GM23338 (cell line): ENCODE data around the gene WWOX. TPM values are rescaled to one million over a fixed set of nuclear protein-coding genes. Genes with fewer than 3 reads are reported as not detected.

Experiments used
- ATAC-seq: fragments of 200-7000 bp; cut with Tn5 transposase; 3 replicates; pipeline ENCODE4 v1.9.1; 2020
- DNase-seq: peaks from one replicate; pipeline ENCODE4 v3.0.0-alpha.2; 2015; ENCODE audit warnings: low spot score
- H2AFZ ChIP-seq: fragments of 200-600 bp; sonication (generic); 2 replicates; pipeline ENCODE4 v1.8.0; 2016; ENCODE audit warnings: antibody characterized with exemption, mild to moderate bottlenecking, moderate library complexity
- H3F3A ChIP-seq: fragments of 200-600 bp; sonication (generic); replicated peaks from 2 replicates; pipeline ENCODE4 v1.8.0; 2017; ENCODE audit warnings: antibody characterized with exemption, mixed run types, low read depth
- H3K27ac ChIP-seq: fragments of 200-600 bp; sonication (generic); 2 replicates; pipeline ENCODE4 v1.6.1; 2016; ENCODE audit warnings: low read depth
- H3K27me3 ChIP-seq: fragments of 200-600 bp; sonication (generic); 2 replicates; pipeline ENCODE4 v1.8.0; 2016; ENCODE audit warnings: mild to moderate bottlenecking, mixed run types, moderate library complexity; ENCODE audit not compliant: insufficient read depth
- H3K36me3 ChIP-seq: fragments of 200-600 bp; sonication (generic); 2 replicates; pipeline ENCODE4 v1.8.0; 2016; ENCODE audit warnings: mild to moderate bottlenecking; ENCODE audit not compliant: insufficient read depth
- H3K4me1 ChIP-seq: fragments of 200-600 bp; sonication (generic); 2 replicates; pipeline ENCODE4 v1.8.0; 2016; ENCODE audit warnings: mild to moderate bottlenecking, moderate library complexity; ENCODE audit not compliant: insufficient read depth
- H3K4me2 ChIP-seq: fragments of 200-600 bp; sonication (generic); 2 replicates; pipeline ENCODE4 v1.7.1; 2017; ENCODE audit warnings: mixed run types
- H3K4me3 ChIP-seq: fragments of 200-600 bp; sonication (generic); 2 replicates; pipeline ENCODE4 v1.6.1; 2016; ENCODE audit warnings: mixed run types
- H3K79me2 ChIP-seq: fragments of 200-600 bp; sonication (generic); replicated peaks from 2 replicates; pipeline ENCODE4 v1.8.0; 2017; ENCODE audit warnings: mild to moderate bottlenecking; ENCODE audit not compliant: insufficient read depth
- H3K9me2 ChIP-seq: fragments of 200-600 bp; sonication (generic); 2 replicates; pipeline ENCODE4 v1.8.0; 2017; ENCODE audit not compliant: insufficient read depth
- H4K20me1 ChIP-seq: fragments of 200-600 bp; sonication (generic); replicated peaks from 2 replicates; pipeline ENCODE4 v1.8.0; 2017; ENCODE audit warnings: mild to moderate bottlenecking; ENCODE audit not compliant: insufficient read depth
- H3K27ac Mint-ChIP-seq: 2 replicates; pipeline ENCODE4 v1.8.0; 2020; ENCODE audit warnings: inconsistent platforms, mild to moderate bottlenecking, moderate library complexity, mixed read lengths
- H3K27me3 Mint-ChIP-seq: 3 replicates; pipeline ENCODE4 v1.8.0; 2022; ENCODE audit warnings: low read depth, mild to moderate bottlenecking, moderate library complexity, mixed read lengths, inconsistent platforms; ENCODE audit not compliant: insufficient read depth, poor library complexity
- H3K36me3 Mint-ChIP-seq: 3 replicates; pipeline ENCODE4 v1.8.0; 2021; ENCODE audit warnings: low read depth, mild to moderate bottlenecking, inconsistent platforms, moderate library complexity, mixed read lengths
- H3K4me1 Mint-ChIP-seq: 3 replicates; pipeline ENCODE4 v1.8.0; 2020; ENCODE audit warnings: mild to moderate bottlenecking, inconsistent platforms, mixed read lengths
- H3K4me3 Mint-ChIP-seq: 3 replicates; pipeline ENCODE4 v1.8.0; 2021; ENCODE audit warnings: moderate library complexity, mild to moderate bottlenecking, inconsistent platforms, mixed read lengths
- H3K9me3 Mint-ChIP-seq: 3 replicates; pipeline ENCODE4 v1.8.0; 2020; ENCODE audit warnings: moderate library complexity, mild to moderate bottlenecking, inconsistent platforms, mixed read lengths
- CREB1 ChIP-seq: fragments of 250-450 bp; sonication (Bioruptor Pico); IDR thresholded peaks from 2 replicates; pipeline ENCODE4 v1.5.0; 2020; ENCODE audit warnings: low read depth, mild to moderate bottlenecking, moderate library complexity
- CTCF ChIP-seq, 2 experiments: fragments of 200-600 bp in 1 of 2; sonication (generic) in 1 of 2; conservative IDR thresholded peaks; 2 replicates each; pipeline versions ENCODE4 v1.5.1 to v1.6.1; 2016 to 2017; ENCODE audit warnings: antibody characterized with exemption in 2 of 2, low read depth in 2 of 2, mild to moderate bottlenecking in 2 of 2, moderate library complexity in 1 of 2
- ETS1 ChIP-seq: IDR thresholded peaks from 2 replicates; pipeline ENCODE4 v1.6.1; 2016; ENCODE audit warnings: antibody characterized with exemption
- EZH2phosphoT487 ChIP-seq: fragments of 200-600 bp; sonication (generic); IDR thresholded peaks from one replicate; pipeline ENCODE4 v1.8.1; 2018; ENCODE audit warnings: antibody characterized with exemption; ENCODE audit not compliant: unreplicated experiment
- JUNB ChIP-seq: IDR thresholded peaks from one replicate; pipeline ENCODE4 v1.6.1; 2016; ENCODE audit warnings: antibody characterized with exemption; ENCODE audit not compliant: unreplicated experiment
- ZNF114 ChIP-seq: fragments of 250-450 bp; sonication (Bioruptor Pico); IDR thresholded peaks from 2 replicates; pipeline ENCODE4 v1.5.0; 2020; ENCODE audit warnings: mild to moderate bottlenecking, moderate library complexity
- polyA plus RNA-seq: library from polyadenylated mRNA; unstranded; fragments of >200 nt; fragmentation: Nextera tagmentation; extraction: Ambion mirVana; gene quantifications from 2 replicates; pipeline ENCODE4 v1.2.1, GENCODE V29; 2016
- total RNA-seq: library from RNA; depleted of rRNA; stranded (reverse); fragments of >200 nt; shearing (Covaris generic); gene quantifications from 2 replicates; pipeline ENCODE4 v1.2.3, GENCODE V29; 2014
- TF ChIP-seq, protein P1 (sequence below): IDR thresholded peaks from one replicate; pipeline ENCODE4 v1.6.1; 2018; ENCODE audit warnings: antibody characterized with exemption; ENCODE audit not compliant: unreplicated experiment

Gene WWOX
- total and polyA plus RNA-seq, 2 experiments from 2014 or later, result 10.0 to 19.3 TPM

DNA sequence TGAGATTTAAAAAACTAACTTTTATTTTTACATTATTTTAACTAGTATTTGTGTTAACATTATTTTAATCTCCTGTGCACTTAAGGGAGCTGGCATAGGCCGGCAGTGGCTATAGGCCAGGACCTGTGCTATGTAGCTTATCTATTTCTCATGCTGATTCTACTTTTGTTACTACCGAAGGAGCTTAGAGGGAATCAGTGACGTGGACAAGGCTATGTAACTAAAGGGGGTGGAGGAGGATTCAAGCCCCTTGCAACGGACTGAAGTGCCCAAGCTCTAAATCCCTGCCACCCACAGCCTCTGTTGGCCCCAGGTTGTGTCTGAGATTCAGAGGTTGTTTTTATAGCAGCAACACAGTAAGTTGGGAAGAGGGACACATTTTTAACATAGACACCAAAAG lies 356.4 kb downstream of the WWOX start:
- no peak overlapping the region for H3K27ac Mint-ChIP-seq
- no peak overlapping the region for H3K4me3 Mint-ChIP-seq
- H3K27me3 Mint-ChIP-seq, result no peaks in the 10 kb centered on the region
- Histone ChIP-seq H3K36me3 (no peaks in the 10 kb centered on the region), H3F3A (no peaks in the 10 kb centered on the region), H3K4me3 (no peak overlapping the region), H2AFZ (no peak overlapping the region), H3K79me2 (no peaks in the 10 kb centered on the region), H3K4me1 (no peaks in the 10 kb centered on the region), H3K27me3 (no peaks in the 10 kb centered on the region), H3K9me2 (no peaks in the 10 kb centered on the region), H4K20me1 (no peaks in the 10 kb centered on the region), H3K4me2 (no peak overlapping the region), H3K27ac (no peak overlapping the region)
- peaks cover 6% of the 10 kb centered on the region; the same call in 2 of the 3 replicates for H3K4me1 Mint-ChIP-seq
- no peaks in the 10 kb centered on the region for H3K36me3 Mint-ChIP-seq
- DNase-seq (no peak), ATAC-seq (peak; percentile 73)
- TF ChIP-seq, protein P1, sequence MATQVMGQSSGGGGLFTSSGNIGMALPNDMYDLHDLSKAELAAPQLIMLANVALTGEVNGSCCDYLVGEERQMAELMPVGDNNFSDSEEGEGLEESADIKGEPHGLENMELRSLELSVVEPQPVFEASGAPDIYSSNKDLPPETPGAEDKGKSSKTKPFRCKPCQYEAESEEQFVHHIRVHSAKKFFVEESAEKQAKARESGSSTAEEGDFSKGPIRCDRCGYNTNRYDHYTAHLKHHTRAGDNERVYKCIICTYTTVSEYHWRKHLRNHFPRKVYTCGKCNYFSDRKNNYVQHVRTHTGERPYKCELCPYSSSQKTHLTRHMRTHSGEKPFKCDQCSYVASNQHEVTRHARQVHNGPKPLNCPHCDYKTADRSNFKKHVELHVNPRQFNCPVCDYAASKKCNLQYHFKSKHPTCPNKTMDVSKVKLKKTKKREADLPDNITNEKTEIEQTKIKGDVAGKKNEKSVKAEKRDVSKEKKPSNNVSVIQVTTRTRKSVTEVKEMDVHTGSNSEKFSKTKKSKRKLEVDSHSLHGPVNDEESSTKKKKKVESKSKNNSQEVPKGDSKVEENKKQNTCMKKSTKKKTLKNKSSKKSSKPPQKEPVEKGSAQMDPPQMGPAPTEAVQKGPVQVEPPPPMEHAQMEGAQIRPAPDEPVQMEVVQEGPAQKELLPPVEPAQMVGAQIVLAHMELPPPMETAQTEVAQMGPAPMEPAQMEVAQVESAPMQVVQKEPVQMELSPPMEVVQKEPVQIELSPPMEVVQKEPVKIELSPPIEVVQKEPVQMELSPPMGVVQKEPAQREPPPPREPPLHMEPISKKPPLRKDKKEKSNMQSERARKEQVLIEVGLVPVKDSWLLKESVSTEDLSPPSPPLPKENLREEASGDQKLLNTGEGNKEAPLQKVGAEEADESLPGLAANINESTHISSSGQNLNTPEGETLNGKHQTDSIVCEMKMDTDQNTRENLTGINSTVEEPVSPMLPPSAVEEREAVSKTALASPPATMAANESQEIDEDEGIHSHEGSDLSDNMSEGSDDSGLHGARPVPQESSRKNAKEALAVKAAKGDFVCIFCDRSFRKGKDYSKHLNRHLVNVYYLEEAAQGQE, result no peak
- no peak for TF ChIP-seq CREB1 (CRISPR knock-in tag)
- TF ChIP-seq CTCF (conservative IDR thresholded peaks at IDR 0.05; ENCODE audit: low read depth in 2 of 2), result no peak
- TF ChIP-seq ETS1, result no peak
- no peak for TF ChIP-seq JUNB
- TF ChIP-seq EZH2phosphoT487, result no peak
- no peaks in the 10 kb centered on the region; the same call in 2 of the 3 replicates for H3K9me3 Mint-ChIP-seq

GRCh38 chr16:78458588-78458987 lies 359.1 kb downstream of the WWOX start:
- H3K36me3 Mint-ChIP-seq, result no peaks in the 10 kb centered on the region
- no peak overlapping the region for H3K4me3 Mint-ChIP-seq
- H3F3A ChIP-seq, result no peaks in the 10 kb centered on the region
- H3K4me2 ChIP-seq, result no peak overlapping the region
- no peaks in the 10 kb centered on the region for H3K9me2 ChIP-seq
- no peaks in the 10 kb centered on the region for H3K79me2 ChIP-seq
- no peak overlapping the region for H3K27ac Mint-ChIP-seq
- no peak overlapping the region for H3K27ac ChIP-seq
- ATAC-seq (no peak), DNase-seq (peak; percentile 59)
- no peaks in the 10 kb centered on the region; the same call in 2 of the 3 replicates for H3K9me3 Mint-ChIP-seq
- H4K20me1 ChIP-seq, result no peaks in the 10 kb centered on the region
- H3K27me3 Mint-ChIP-seq, result no peaks in the 10 kb centered on the region
- no peaks in the 10 kb centered on the region for H3K36me3 ChIP-seq
- no peak overlapping the region for H3K4me3 ChIP-seq
- TF ChIP-seq ETS1 (no peak), CTCF (conservative IDR thresholded peaks at IDR 0.05; ENCODE audit: low read depth in 2 of 2) (peak; percentile 51 to 53), CREB1 (CRISPR knock-in tag) (no peak), JUNB (no peak), ZNF114 (CRISPR knock-in tag) (no peak)
- H3K4me1 Mint-ChIP-seq, result peaks cover 11% of the 10 kb centered on the region; the same call in 2 of the 3 replicates
- no peaks in the 10 kb centered on the region for H3K4me1 ChIP-seq
- H2AFZ ChIP-seq, result no peak overlapping the region
- H3K27me3 ChIP-seq, result no peaks in the 10 kb centered on the region
